Measurements from ENCODE around the gene HLA-DRA. TPM values are rescaled to one million over a fixed set of nuclear protein-coding genes. Genes with fewer than 3 reads are reported as not detected.

HLA-DRA gene
- total RNA-seq (100 to 1,000 TPM in 1 of 2 donors, 10 to 100 TPM in 1; 80.9 to 117 TPM), total RNA-seq (16.3 to 47.3 reads per million in 2 donors)

DNA sequence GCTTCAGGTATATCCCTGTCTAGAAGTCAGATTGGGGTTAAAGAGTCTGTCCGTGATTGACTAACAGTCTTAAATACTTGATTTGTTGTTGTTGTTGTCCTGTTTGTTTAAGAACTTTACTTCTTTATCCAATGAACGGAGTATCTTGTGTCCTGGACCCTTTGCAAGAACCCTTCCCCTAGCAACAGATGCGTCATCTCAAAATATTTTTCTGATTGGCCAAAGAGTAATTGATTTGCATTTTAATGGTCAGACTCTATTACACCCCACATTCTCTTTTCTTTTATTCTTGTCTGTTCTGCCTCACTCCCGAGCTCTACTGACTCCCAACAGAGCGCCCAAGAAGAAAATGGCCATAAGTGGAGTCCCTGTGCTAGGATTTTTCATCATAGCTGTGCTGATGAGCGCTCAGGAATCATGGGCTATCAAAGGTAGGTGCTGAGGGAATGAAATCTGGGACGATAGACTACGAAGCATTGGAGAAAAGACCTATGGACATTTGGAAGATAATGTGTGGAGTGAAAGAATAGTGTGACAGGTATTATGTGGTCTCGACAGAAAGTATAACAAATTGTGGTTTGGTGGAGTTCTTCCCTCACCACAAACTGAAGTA is at the start of gene HLA-DRA:
HLA-DRA (plus strand) TSS at position 286 of the 613 bp plus-strand sequence; CDS start at position 350, 64 bp downstream.
- DNase-seq (peak in 1 of 3 donors; percentile 40), ATAC-seq (peak; percentile 78)
- H3K27ac Mint-ChIP-seq: peak within 1 kb of the TSS; percentile 74
- H3K4me1 Mint-ChIP-seq: peaks cover 17% of the 10 kb centered on the region
- H3K27me3 Mint-ChIP-seq: peaks cover 41% of the 10 kb centered on the region
- H3K36me3 Mint-ChIP-seq (ENCODE audit: low read depth): peaks cover 5% of the 10 kb centered on the region
- peak within 1 kb of the TSS; percentile 88 for H3K4me3 Mint-ChIP-seq
- H3K9me3 ChIP-seq (ENCODE audit: control insufficient read depth, low read length, poor library complexity, severe bottlenecking): no peaks in the 10 kb centered on the region

DNA sequence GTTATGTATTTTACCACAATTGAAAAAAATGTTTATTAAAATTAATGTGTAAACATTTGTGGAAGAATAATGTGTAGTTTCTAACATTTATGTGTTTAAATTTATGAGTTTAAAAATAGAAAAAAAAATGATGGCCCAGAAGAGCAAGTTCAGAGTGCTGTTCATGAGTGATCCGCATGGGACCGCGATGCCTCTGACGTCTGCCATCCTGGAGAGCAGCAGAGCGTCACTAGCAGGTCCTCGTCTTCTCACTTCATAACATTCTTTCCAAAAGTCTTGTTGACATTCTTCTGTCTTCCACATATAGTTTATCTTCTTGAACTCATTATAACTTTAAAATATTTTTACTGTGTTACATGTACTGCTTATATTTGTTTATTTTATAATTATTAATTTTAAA is 48.2 kb upstream of the HLA-DRA start:
- no peak overlapping the region for H3K27ac Mint-ChIP-seq
- no peak overlapping the region for H3K4me3 Mint-ChIP-seq
- peaks cover 60% of the 10 kb centered on the region for H3K27me3 Mint-ChIP-seq
- ATAC-seq (no peak), DNase-seq (no peak)
- no peaks in the 10 kb centered on the region for H3K9me3 ChIP-seq (ENCODE audit: control insufficient read depth, low read length, poor library complexity, severe bottlenecking)
- no peaks in the 10 kb centered on the region for H3K4me1 Mint-ChIP-seq
- no peaks in the 10 kb centered on the region for H3K36me3 Mint-ChIP-seq (ENCODE audit: low read depth)

DNA sequence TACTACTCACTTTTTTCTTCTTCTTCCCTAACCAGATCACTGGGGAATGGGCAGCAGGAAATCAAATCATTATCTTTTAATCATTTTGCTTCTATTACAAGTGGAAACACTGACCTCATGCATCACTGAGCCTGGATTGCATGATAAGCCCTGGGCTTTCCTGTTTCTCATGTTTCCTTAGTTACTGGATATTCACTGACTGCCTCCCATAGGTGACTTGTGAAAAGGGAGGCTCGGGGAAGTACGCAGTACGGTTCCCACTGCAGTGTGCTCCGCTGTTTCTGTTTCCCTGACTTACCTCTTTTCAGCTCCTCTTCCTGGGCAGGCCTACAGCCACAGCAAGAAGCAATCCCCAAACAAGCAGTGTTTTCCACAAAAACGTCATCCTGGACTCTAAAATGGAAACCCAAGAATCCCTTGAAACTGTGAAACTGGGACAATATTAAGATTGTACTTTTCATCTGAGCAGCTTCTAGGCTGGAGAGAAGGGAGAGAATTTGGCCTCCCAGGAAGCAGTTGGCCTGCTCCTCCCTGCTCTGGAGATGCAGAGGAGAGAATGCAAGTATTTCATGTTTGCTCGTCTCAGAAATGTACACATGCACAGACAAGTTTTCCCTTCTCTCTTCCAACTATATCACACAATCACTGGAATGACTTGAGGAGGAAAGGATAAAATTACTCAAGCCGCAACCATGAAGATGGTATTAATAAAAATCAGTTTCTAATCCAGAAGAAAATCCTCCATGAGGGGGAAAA is 45.8 kb upstream of the HLA-DRA start:
- H3K27ac Mint-ChIP-seq: no peak overlapping the region
- DNase-seq (no peak), ATAC-seq (no peak)
- H3K36me3 Mint-ChIP-seq (ENCODE audit: low read depth): no peaks in the 10 kb centered on the region
- peaks cover 41% of the 10 kb centered on the region for H3K27me3 Mint-ChIP-seq
- H3K4me3 Mint-ChIP-seq: no peak overlapping the region
- no peaks in the 10 kb centered on the region for H3K9me3 ChIP-seq (ENCODE audit: control insufficient read depth, low read length, poor library complexity, severe bottlenecking)
- H3K4me1 Mint-ChIP-seq: no peaks in the 10 kb centered on the region

DNA sequence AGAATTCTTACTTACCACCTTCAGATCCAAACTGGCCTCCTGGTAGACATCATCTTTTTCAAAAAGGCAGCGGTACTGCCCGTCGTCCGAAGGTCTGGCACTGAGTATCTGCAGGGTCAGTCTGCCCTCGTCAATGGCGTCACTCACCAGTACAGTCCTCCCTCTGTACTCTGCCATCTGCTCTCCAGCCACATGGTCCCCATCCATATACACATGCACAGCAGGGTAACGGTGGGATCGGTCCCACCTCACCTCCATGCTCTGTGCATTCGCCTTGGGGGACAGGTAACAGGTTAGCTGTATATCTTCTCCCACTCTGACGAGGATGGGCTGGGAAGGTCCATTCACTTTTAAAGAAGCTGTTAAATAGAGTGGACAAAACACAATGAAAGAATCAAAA is 43.7 kb upstream of the HLA-DRA start:
- ATAC-seq: no peak
- peaks cover 42% of the 10 kb centered on the region for H3K27me3 Mint-ChIP-seq
- no peaks in the 10 kb centered on the region for H3K4me1 Mint-ChIP-seq
- H3K27ac Mint-ChIP-seq: no peak overlapping the region
- no peak overlapping the region for H3K4me3 Mint-ChIP-seq
- H3K9me3 ChIP-seq (ENCODE audit: control insufficient read depth, low read length, poor library complexity, severe bottlenecking): no peaks in the 10 kb centered on the region
- peaks cover 4% of the 10 kb centered on the region for H3K36me3 Mint-ChIP-seq (ENCODE audit: low read depth)
- DNase-seq: no peak

DNA sequence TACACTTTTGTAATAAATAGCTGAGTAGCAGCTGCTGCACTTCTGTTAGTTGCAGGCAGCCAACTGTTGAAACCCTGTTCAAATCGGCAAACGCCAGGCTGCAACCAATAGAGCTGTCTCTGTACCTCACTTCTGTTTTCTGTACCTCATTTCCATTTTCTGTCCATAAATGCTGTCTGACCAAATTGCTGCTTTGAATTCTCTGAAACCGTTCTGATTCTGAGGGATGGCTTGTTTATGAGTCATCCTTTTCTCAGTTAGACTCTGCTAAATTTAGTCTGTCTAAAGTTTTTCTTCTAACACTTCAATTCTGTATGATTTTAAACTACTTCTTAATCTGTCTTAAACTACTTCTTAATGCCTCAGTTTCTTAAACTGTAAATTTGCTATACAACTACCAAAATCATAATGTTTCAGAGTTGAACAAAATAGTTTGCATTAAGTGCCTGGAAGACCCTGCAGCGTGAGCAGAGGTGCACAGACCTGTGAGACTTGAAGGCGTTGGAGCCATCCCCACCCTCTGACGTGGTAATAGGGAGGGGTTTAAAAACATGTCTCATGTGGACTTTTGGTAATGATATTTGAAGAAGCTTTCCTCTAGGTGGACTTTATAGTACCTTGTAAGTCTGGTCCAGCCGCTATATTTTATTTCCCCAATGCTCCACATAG is 42.3 kb upstream of the HLA-DRA start:
- peaks cover 3% of the 10 kb centered on the region for H3K4me1 Mint-ChIP-seq
- H3K36me3 Mint-ChIP-seq (ENCODE audit: low read depth): peaks cover 4% of the 10 kb centered on the region
- DNase-seq: no peak
- no peak overlapping the region for H3K27ac Mint-ChIP-seq
- no peak overlapping the region for H3K4me3 Mint-ChIP-seq
- peaks cover 46% of the 10 kb centered on the region for H3K27me3 Mint-ChIP-seq
- no peak for ATAC-seq
- no peaks in the 10 kb centered on the region for H3K9me3 ChIP-seq (ENCODE audit: control insufficient read depth, low read length, poor library complexity, severe bottlenecking)

DNA sequence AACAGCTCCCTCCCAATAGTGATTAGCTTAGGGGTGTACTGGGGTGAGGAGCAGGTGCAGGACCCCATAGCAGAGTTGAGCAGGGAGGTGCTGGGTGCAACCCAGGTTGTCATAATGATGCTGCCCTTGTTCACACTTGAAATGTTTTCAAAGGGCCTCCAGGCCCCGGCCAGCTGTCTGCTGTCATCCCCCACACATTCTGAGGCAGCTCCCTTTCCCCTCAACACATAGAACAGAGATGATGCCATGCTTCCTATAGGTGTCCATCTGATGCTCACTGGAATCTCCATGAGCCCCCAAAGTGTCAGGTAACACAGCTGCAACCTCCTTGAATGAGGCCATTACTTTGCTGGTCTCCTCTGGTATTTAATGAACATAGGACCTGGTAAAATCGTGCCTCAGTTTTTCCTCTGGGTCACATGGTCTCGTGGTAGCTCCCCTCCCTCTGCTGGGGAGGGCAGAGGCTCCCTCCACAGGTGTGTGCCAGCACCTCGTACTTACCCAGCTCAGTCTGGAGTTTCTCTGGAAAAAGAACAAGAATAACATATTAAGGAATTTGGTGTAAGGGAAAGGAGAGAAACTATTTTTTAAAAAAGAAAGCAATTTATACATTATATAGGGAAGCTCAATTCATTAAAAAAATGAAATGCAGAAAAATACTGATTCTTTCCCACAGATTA is 38.3 kb upstream of the HLA-DRA start:
- peaks cover 4% of the 10 kb centered on the region for H3K36me3 Mint-ChIP-seq (ENCODE audit: low read depth)
- peaks cover 3% of the 10 kb centered on the region for H3K4me1 Mint-ChIP-seq
- ATAC-seq (no peak), DNase-seq (no peak)
- no peak overlapping the region for H3K4me3 Mint-ChIP-seq
- peaks cover 53% of the 10 kb centered on the region for H3K27me3 Mint-ChIP-seq
- H3K27ac Mint-ChIP-seq: no peak overlapping the region
- H3K9me3 ChIP-seq (ENCODE audit: control insufficient read depth, low read length, poor library complexity, severe bottlenecking): no peaks in the 10 kb centered on the region

DNA sequence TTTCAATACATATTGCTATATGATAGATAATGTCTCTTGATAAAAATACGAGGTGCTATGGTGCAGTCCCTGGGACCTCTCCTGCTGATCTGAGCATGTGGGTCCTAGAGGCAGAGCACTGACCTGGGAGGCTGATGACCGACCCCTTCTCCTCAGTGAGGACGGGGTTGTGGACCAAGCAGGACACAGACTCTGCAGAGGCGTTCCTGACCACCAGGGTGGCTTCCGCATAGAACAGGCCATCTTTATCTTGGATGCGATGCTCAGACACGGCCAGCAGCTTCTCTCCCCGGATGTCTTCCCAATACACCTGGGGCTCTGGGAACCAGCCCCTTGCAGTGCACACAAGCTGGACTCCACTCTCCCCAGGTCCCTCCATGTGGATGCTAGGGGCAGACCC is 36.9 kb upstream of the HLA-DRA start:
- Mint-ChIP-seq H3K4me1 (peaks cover 3% of the 10 kb centered on the region), H3K4me3 (no peak overlapping the region), H3K27ac (no peak overlapping the region), H3K27me3 (peaks cover 67% of the 10 kb centered on the region), H3K36me3 (ENCODE audit: low read depth) (peaks cover 4% of the 10 kb centered on the region)
- ATAC-seq: no peak
- no peaks in the 10 kb centered on the region for H3K9me3 ChIP-seq (ENCODE audit: control insufficient read depth, low read length, poor library complexity, severe bottlenecking)
- no peak for DNase-seq

DNA sequence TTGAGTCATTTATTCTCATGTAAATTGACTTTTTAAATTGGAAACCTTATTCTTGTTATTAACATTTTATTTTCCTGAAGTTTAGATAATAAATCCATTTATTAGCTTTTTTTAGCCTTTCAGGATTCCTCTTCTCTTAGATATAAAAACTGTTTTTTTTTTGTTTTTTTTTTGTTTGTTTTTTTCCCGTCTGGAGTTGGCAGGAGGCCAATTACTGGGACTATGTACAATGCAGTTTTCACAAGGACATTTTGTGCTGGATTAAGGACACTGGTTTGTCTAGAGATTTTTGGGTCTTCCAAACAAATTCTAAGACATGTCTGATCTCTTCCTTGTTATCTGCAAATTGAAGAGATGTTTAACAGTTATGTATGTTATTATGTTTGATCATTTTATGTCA is 34.0 kb upstream of the HLA-DRA start:
- no peak for ATAC-seq

DNA sequence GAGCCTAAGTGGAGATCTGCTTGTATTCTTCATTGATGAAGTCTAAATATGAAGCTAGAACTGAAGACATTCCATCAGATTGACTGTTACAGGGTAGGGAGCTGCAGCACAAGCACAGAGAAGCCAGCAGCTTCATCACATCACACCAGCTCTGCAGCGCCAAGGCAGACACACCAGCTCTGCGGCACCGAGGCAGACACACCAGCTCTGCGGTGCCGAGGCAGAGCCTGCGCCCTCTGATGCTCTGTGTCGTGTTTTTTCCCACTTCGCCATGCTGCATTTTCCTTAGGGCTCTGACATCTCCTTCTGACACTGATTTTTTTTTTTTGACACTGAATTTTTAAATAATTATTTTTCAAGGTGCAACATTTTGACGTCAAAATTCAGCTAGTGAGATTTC is 33.5 kb upstream of the HLA-DRA start:
- Mint-ChIP-seq H3K36me3 (ENCODE audit: low read depth) (no peaks in the 10 kb centered on the region), H3K4me3 (no peak overlapping the region), H3K4me1 (peaks cover 3% of the 10 kb centered on the region), H3K27ac (no peak overlapping the region), H3K27me3 (peaks cover 67% of the 10 kb centered on the region)
- DNase-seq: no peak
- no peak for ATAC-seq
- H3K9me3 ChIP-seq (ENCODE audit: control insufficient read depth, low read length, poor library complexity, severe bottlenecking): no peaks in the 10 kb centered on the region

More for the DNA sequence above, 34.0 kb upstream of the HLA-DRA start:
- peaks cover 3% of the 10 kb centered on the region for H3K4me1 Mint-ChIP-seq
- DNase-seq: no peak
- peaks cover 64% of the 10 kb centered on the region for H3K27me3 Mint-ChIP-seq
- no peak overlapping the region for H3K27ac Mint-ChIP-seq
- no peaks in the 10 kb centered on the region for H3K36me3 Mint-ChIP-seq (ENCODE audit: low read depth)
- no peak overlapping the region for H3K4me3 Mint-ChIP-seq
- no peaks in the 10 kb centered on the region for H3K9me3 ChIP-seq (ENCODE audit: control insufficient read depth, low read length, poor library complexity, severe bottlenecking)

DNA sequence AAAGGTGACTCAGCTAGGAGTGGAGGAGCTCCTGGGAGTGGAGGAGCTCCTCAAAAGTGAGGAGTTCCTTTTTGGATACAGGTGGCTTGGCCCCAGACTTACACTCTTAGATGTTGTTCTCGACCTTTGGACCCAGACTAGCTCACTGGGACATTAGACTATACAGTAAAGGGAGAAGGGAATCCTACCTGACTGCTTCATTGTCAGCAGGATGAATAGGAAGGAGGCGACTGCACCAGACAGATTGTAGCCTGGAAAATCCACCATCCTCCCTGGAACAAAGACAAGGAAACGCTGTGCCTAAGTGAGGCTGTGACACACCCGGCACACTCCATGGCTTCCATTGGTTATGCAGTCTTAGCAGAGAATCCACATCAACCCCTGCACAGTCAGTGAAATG is 32.8 kb upstream of the HLA-DRA start, which contains the start of gene BTNL2:
BTNL2 (minus strand) TSS at position 325 of the 400 bp plus-strand sequence; CDS start at position 267, 58 bp downstream.
- no peaks in the 10 kb centered on the region for H3K9me3 ChIP-seq (ENCODE audit: control insufficient read depth, low read length, poor library complexity, severe bottlenecking)
- no peak for ATAC-seq
- peaks cover 69% of the 10 kb centered on the region for H3K27me3 Mint-ChIP-seq
- no peak within 1 kb of the TSS for H3K27ac Mint-ChIP-seq
- no peak for DNase-seq
- H3K36me3 Mint-ChIP-seq (ENCODE audit: low read depth): no peaks in the 10 kb centered on the region
- no peaks in the 10 kb centered on the region for H3K4me1 Mint-ChIP-seq
- no peak within 1 kb of the TSS for H3K4me3 Mint-ChIP-seq

DNA sequence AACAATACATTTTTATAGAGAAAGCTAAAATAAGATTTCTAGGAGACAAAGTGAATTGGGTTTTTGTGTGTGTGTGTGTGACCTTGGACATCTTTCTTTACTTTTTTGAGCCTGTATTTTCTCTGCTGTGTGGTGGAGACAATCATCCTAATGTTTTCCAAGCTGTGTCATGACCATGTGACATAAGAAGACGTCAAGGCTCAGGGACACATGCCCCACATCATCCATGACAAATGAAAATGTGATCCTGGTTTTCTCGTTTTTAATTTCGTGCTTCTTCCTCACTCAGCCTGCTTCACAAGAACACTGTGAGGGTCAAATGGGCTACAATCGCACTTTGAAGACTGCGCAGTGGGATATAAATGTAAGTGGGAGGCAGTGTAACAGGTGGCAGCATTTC is 28.8 kb upstream of the HLA-DRA start:
- Mint-ChIP-seq H3K27me3 (peaks cover 72% of the 10 kb centered on the region), H3K27ac (no peak overlapping the region), H3K4me1 (peaks cover 16% of the 10 kb centered on the region), H3K36me3 (ENCODE audit: low read depth) (no peaks in the 10 kb centered on the region), H3K4me3 (no peak overlapping the region)
- DNase-seq: no peak
- H3K9me3 ChIP-seq (ENCODE audit: control insufficient read depth, low read length, poor library complexity, severe bottlenecking): no peaks in the 10 kb centered on the region
- ATAC-seq: no peak

DNA sequence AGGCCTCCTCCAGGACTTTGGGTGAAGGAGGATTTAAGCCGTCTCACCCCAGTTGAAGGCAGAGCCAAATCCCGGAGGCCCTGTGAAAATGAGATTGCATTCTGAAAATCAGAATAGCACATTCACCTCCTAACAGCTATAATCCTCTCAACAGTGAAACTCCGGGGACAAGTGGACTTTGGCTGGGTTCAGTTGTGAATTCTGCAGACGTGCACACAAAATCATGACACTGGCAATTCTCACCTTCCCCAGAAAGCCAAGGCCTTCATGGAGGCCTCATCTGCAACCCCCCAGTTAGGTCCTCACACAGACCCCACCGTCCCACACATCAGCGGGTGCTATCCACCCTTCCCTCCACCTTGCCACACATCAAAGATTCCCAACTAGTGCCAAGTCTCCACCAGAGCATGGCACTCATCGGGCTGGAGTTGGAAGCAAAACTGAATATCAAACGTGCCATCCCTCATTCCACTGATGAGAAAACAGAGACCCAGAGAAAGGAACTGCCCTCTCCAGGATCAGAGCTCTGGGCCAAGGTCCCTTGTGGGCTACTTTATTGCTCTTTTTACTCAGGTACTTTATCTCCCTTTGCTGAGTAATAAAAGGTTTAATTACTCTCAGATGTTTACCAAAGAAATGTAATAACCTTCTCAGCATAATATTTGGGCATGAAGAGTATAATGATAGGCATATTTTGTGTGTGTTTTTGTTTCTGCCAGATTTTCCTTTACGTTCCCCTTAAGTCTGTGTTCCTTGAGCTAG is 27.9 kb upstream of the HLA-DRA start:
- H3K27me3 Mint-ChIP-seq: peaks cover 65% of the 10 kb centered on the region
- no peaks in the 10 kb centered on the region for H3K36me3 Mint-ChIP-seq (ENCODE audit: low read depth)
- DNase-seq: no peak

More for the DNA sequence above, 27.9 kb upstream of the HLA-DRA start:
- Mint-ChIP-seq H3K4me3 (no peak overlapping the region), H3K27ac (no peak overlapping the region), H3K4me1 (peaks cover 16% of the 10 kb centered on the region)
- ATAC-seq: no peak
- no peaks in the 10 kb centered on the region for H3K9me3 ChIP-seq (ENCODE audit: control insufficient read depth, low read length, poor library complexity, severe bottlenecking)
